LNCAP (cell line): Measurements from ENCODE around the gene MSI2.

Source experiments
- CTCF ChIP-seq: fragments of 450-650 bp; IDR thresholded peaks from 2 replicates; pipeline ENCODE4 v1.5.1; 2017; ENCODE audit warnings: mild to moderate bottlenecking

Gene MSI2

GRCh38 chr17:57649731-57650484 is 393.6 kb downstream of the MSI2 start:
- TF ChIP-seq CTCF, result no peak

DNA sequence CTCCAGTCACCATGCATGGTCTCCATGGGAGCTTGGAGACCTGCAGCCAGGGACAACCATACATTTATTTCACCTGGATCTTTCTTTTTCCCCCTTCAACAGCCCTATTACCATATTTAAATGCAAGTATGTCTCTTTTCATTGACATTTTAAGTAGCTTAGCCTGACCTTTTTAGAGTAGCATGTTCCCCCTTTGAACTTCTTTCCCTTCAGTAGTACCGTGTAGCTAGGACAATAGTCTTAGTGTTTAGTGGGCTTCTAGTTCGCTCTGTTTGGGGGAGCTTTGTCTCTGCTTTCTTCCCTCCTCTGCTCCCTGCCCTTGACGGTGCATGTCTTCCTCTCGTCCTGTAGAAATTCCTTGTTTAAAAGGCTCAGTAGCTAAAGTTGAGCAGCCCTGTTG is 394.2 kb downstream of the MSI2 start:
- TF ChIP-seq CTCF, result no peak

GRCh38 chr17:57651451-57651850 is 395.1 kb downstream of the MSI2 start:
- TF ChIP-seq CTCF, result no peak

DNA sequence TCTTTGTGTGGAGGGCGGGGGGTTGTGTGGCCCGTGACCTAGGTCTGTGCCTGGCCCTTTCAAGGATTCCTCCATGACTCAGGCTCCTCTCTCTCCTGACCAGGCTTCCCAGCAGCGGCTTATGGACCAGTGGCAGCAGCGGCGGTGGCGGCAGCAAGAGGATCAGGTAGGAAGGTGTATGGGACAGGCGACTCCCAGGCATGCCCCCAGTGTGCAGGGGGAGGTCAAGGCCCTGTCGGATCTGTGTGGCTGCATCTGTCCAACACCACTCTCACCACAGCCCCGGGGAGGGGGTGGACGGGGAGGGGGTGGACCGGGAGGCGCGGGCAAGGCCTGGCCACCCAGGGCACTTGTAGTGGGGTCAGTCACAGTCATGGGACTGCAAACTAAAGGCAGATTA is 395.7 kb downstream of the MSI2 start:
- TF ChIP-seq CTCF, result no peak

GRCh38 chr17:57652811-57653210 is 396.5 kb downstream of the MSI2 start:
- TF ChIP-seq CTCF, result no peak

GRCh38 chr17:57653279-57653678 is 397.0 kb downstream of the MSI2 start:
- no peak for TF ChIP-seq CTCF

- TF ChIP-seq CTCF, result no peak
Measured at GRCh38 chr17:57654040-57654775, 397.9 kb downstream of the MSI2 start.
